ENCODE results near the gene SLC12A5.

DNA sequence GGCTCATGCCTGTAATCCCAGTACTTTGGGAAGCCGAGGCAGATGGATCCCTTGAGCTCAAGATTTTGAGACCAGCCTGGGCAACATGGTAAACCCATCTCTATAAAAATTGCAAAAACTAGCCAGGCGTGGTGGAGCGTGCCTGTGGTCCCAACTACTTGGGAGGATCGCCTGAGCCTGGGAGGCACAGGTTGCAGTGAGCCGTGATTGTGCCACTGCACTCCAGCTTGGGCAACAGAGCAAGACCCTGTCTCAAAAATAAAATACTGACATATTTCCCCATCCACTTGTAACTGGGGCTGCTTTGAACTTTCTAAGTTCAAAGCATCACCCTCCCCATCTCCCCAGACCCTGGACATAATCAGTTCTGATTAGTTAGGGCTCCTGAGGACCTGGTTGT is 27.5 kb upstream of the SLC12A5 start:
- TF ChIP-seq, protein P1, sequence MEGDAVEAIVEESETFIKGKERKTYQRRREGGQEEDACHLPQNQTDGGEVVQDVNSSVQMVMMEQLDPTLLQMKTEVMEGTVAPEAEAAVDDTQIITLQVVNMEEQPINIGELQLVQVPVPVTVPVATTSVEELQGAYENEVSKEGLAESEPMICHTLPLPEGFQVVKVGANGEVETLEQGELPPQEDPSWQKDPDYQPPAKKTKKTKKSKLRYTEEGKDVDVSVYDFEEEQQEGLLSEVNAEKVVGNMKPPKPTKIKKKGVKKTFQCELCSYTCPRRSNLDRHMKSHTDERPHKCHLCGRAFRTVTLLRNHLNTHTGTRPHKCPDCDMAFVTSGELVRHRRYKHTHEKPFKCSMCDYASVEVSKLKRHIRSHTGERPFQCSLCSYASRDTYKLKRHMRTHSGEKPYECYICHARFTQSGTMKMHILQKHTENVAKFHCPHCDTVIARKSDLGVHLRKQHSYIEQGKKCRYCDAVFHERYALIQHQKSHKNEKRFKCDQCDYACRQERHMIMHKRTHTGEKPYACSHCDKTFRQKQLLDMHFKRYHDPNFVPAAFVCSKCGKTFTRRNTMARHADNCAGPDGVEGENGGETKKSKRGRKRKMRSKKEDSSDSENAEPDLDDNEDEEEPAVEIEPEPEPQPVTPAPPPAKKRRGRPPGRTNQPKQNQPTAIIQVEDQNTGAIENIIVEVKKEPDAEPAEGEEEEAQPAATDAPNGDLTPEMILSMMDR (conservative IDR thresholded peaks at IDR 0.05; ENCODE audit: low read depth, low read length): no peak
- no peak for TF ChIP-seq EZH2 (IDR thresholded peaks at IDR 0.05; ENCODE audit: borderline replicate concordance, low read depth, low read length, poor library complexity, severe bottlenecking)
